PC-3 (cell line): ENCODE measurements around the gene TXNDC17. TPM values are rescaled to one million over a fixed set of nuclear protein-coding genes. Genes with fewer than 3 reads are reported as not detected.

Experiments
- ATAC-seq: fragments of 200-7000 bp; cut with Tn5 transposase; 2 replicates; pipeline ENCODE4 v1.9.1; 2020; ENCODE audit warnings: mild to moderate bottlenecking, moderate library complexity
- BruUV-seq: library from RNA; stranded (reverse); fragments of 400-500 nt; replicated peaks from 2 replicates; lab custom pipeline; 2021; lab: Mats Ljungman, UMichigan
- CTCF ChIA-PET: fragments of 300-600 bp; sonication (Branson Sonifier 250); formaldehyde crosslinking; loops from one replicate; lab custom pipeline; 2022; ENCODE audit warnings: antibody characterized with exemption; lab: Charles Lee
- POLR2A ChIA-PET: fragments of 300-600 bp; sonication (Branson Sonifier 250); formaldehyde crosslinking; loops from one replicate; lab custom pipeline; 2022; ENCODE audit warnings: antibody characterized with exemption; ENCODE audit not compliant: unreplicated experiment; lab: Charles Lee
- DNase-seq: peaks from one replicate; pipeline ENCODE4 v3.0.0-alpha.2; 2015
- H2AFZ ChIP-seq: fragments of 300-600 bp; sonication (generic); 2 replicates; pipeline ENCODE4 v1.6.0; 2016; ENCODE audit warnings: antibody characterized with exemption, low read length
- H3F3A ChIP-seq: fragments of 300-600 bp; sonication (generic); one replicate; pipeline ENCODE4 v1.6.0; 2017; ENCODE audit warnings: antibody characterized with exemption, low read length, control low read depth, mild to moderate bottlenecking; ENCODE audit not compliant: unreplicated experiment
- H3K27ac ChIP-seq: fragments of 300-600 bp; sonication (generic); 2 replicates; pipeline ENCODE4 v1.5.1; 2016; ENCODE audit warnings: mild to moderate bottlenecking, low read length
- H3K27me3 ChIP-seq: fragments of 300-600 bp; sonication (generic); 2 replicates; pipeline ENCODE4 v1.6.1; 2016; ENCODE audit warnings: low read length, mixed read lengths
- H3K36me3 ChIP-seq: fragments of 300-600 bp; sonication (generic); 2 replicates; pipeline ENCODE4 v1.6.1; 2016; ENCODE audit warnings: low read depth, mixed run types, low read length, mixed read lengths
- H3K4me1 ChIP-seq: fragments of 300-600 bp; sonication (generic); 2 replicates; pipeline ENCODE4 v1.5.1; 2016; ENCODE audit warnings: low read length; ENCODE audit not compliant: insufficient read depth
- H3K4me2 ChIP-seq: fragments of 300-600 bp; sonication (generic); 2 replicates; pipeline ENCODE4 v1.6.0; 2016; ENCODE audit warnings: low read length
- H3K4me3 ChIP-seq: fragments of 300-600 bp; sonication (generic); 2 replicates; pipeline ENCODE4 v1.5.1; 2016; ENCODE audit warnings: mild to moderate bottlenecking, low read length, mixed read lengths
- H3K79me2 ChIP-seq: fragments of 300-600 bp; sonication (generic); 2 replicates; pipeline ENCODE4 v1.6.1; 2017; ENCODE audit warnings: low read length, mixed read lengths
- H3K9ac ChIP-seq: fragments of 300-600 bp; sonication (generic); 2 replicates; pipeline ENCODE4 v1.6.0; 2016; ENCODE audit warnings: mild to moderate bottlenecking, low read length
- H3K9me2 ChIP-seq: fragments of 300-600 bp; sonication (generic); replicated peaks from 2 replicates; pipeline ENCODE4 v1.6.1; 2016; ENCODE audit warnings: mixed run types, low read length, mixed read lengths
- H3K9me3 ChIP-seq: fragments of 300-600 bp; sonication (generic); 2 replicates; pipeline ENCODE4 v1.6.1; 2016; ENCODE audit warnings: low read length, mixed read lengths
- H4K20me1 ChIP-seq: fragments of 300-600 bp; sonication (generic); 2 replicates; pipeline ENCODE4 v1.6.1; 2016; ENCODE audit warnings: low read length, mixed read lengths
- CTCF ChIP-seq: fragments of 300-600 bp; sonication (generic); conservative IDR thresholded peaks from 2 replicates; pipeline ENCODE4 v1.5.1; 2017; ENCODE audit warnings: antibody characterized with exemption, low read depth, mild to moderate bottlenecking, low read length
- EZH2 ChIP-seq: fragments of 300-600 bp; sonication (generic); IDR thresholded peaks from one replicate; pipeline ENCODE4 v1.6.1; 2017; ENCODE audit warnings: antibody characterized with exemption, mild to moderate bottlenecking, low read length; ENCODE audit not compliant: unreplicated experiment
- EZH2phosphoT487 ChIP-seq: fragments of 300-600 bp; sonication (generic); IDR thresholded peaks from 2 replicates; pipeline ENCODE4 v1.6.1; 2018; ENCODE audit warnings: mild to moderate bottlenecking, antibody characterized with exemption, low read length, borderline replicate concordance
- intact Hi-C: fragments of 100-400 bp; cut with micrococcal nuclease; formaldehyde crosslinking; loops from 2 replicates; pipeline ENCODE4 v1.9.0; 2023
- total RNA-seq: library from RNA; depleted of rRNA; stranded (reverse); fragments of >200 nt; gene quantifications from 2 replicates; pipeline ENCODE4 v1.2.3, GENCODE V29; 2014

The TXNDC17 gene
- total RNA-seq, 1 experiment from 2014 or later, result 248 TPM

- Histone ChIP-seq H3K79me2 (no peaks in the 10 kb centered on the region), H3K4me3 (no peak overlapping the region), H3K9me3 (no peaks in the 10 kb centered on the region), H4K20me1 (no peaks in the 10 kb centered on the region), H3K36me3 (peaks cover 17% of the 10 kb centered on the region), H3K4me2 (no peak overlapping the region), H3K27ac (no peak overlapping the region), H2AFZ (no peak overlapping the region), H3K4me1 (peaks cover 13% of the 10 kb centered on the region), H3K9ac (no peak overlapping the region), H3K27me3 (no peaks in the 10 kb centered on the region), H3K9me2 (no peaks in the 10 kb centered on the region), H3F3A (no peaks in the 10 kb centered on the region)
- TF ChIP-seq EZH2phosphoT487 (no peak), EZH2 (no peak), CTCF (no peak)
- DNase-seq (no peak), ATAC-seq (no peak)
- POLR2A ChIA-PET, result no interaction called here
- BruUV-seq, result no TSS peak
- intact Hi-C loops, result no loop called here
- CTCF ChIA-PET, result no interaction called here
Measured at GRCh38 chr17:6596511-6596910, 44.3 kb upstream of the TXNDC17 start.

- intact Hi-C loops, result no loop called here
- no peak for TF ChIP-seq EZH2phosphoT487
- TF ChIP-seq CTCF, result no peak
- no peak for TF ChIP-seq EZH2
- Histone ChIP-seq H3K9ac (no peak overlapping the region), H4K20me1 (no peaks in the 10 kb centered on the region), H3K4me2 (no peak overlapping the region), H3K4me1 (peaks cover 9% of the 10 kb centered on the region), H3K9me3 (no peaks in the 10 kb centered on the region), H3K27ac (no peak overlapping the region), H3K79me2 (no peaks in the 10 kb centered on the region), H3K4me3 (no peak overlapping the region), H3K9me2 (no peaks in the 10 kb centered on the region), H2AFZ (no peak overlapping the region), H3K27me3 (no peaks in the 10 kb centered on the region), H3K36me3 (peaks cover 17% of the 10 kb centered on the region), H3F3A (no peaks in the 10 kb centered on the region)
- POLR2A ChIA-PET, result no interaction called here
- no TSS peak for BruUV-seq
- ATAC-seq, result no peak
- no peak for DNase-seq
- CTCF ChIA-PET, result no interaction called here
Measured at GRCh38 chr17:6596941-6597340, 43.9 kb upstream of the TXNDC17 start.

- peaks cover 23% of the 10 kb centered on the region for H3K36me3 ChIP-seq
- no peak overlapping the region for H2AFZ ChIP-seq
- BruUV-seq, result no TSS peak
- H3K9ac ChIP-seq, result no peak overlapping the region
- DNase-seq (no peak), ATAC-seq (peak; percentile 43; the same call in 1 of the 2 replicates)
- H3F3A ChIP-seq, result no peaks in the 10 kb centered on the region
- no peak overlapping the region for H3K27ac ChIP-seq
- no peaks in the 10 kb centered on the region for H3K79me2 ChIP-seq
- no peaks in the 10 kb centered on the region for H3K27me3 ChIP-seq
- H3K4me3 ChIP-seq, result no peak overlapping the region
- H3K4me1 ChIP-seq, result peaks cover 1% of the 10 kb centered on the region; the same call in 1 of the 2 replicates
- no peaks in the 10 kb centered on the region for H3K9me2 ChIP-seq
- POLR2A ChIA-PET, result no interaction called here
- TF ChIP-seq CTCF (no peak), EZH2 (no peak), EZH2phosphoT487 (no peak)
- no peaks in the 10 kb centered on the region for H3K9me3 ChIP-seq
- no peak overlapping the region for H3K4me2 ChIP-seq
- intact Hi-C loops, result no loop called here
- CTCF ChIA-PET, result no interaction called here
- no peaks in the 10 kb centered on the region for H4K20me1 ChIP-seq
Measured at GRCh38 chr17:6597727-6598126, 43.1 kb upstream of the TXNDC17 start.
